Measurements from ENCODE around the gene GJD4.

The GJD4 gene

DNA sequence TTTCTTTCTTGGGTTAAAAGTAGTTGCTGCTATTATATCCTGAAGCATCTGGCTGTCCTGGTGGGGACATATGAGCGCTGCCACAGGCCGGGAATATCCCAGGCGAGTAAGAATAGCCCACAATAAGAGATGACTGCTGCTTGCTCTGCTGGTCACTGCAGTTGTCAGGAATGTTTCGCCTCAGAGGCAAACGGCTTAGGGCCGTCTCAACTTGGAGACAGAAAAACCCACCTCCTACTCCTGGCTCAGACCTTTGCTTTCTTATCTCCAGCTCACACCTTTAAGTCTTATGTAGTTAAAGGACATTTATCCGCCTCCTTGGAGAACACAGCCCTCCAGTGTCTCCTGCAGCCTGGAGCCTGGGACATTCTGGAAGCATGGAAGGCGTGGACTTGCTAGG, at the start of gene GJD4:
TSS of gene GJD4 (plus strand) at position 151 of the 400 bp plus-strand sequence. CDS start at position 378, 227 bp downstream.
- no CpG with 5 or more reads among the region's 8 CpGs for WGBS (ENCODE audit: insufficient coverage, insufficient read length)
- no peaks in the 10 kb centered on the region for H3K36me3 ChIP-seq (ENCODE audit: control insufficient read depth, insufficient read depth, low read length)
- H3K9me3 ChIP-seq (ENCODE audit: control insufficient read depth, insufficient read depth, low read length), result no peaks in the 10 kb centered on the region
- DNase-seq (ENCODE audit: low read depth, low spot score), result no peak
- H3K27me3 ChIP-seq (ENCODE audit: control insufficient read depth, insufficient read depth, low read length), result no peaks in the 10 kb centered on the region; the same call in 1 of the 2 replicates
- no peak within 1 kb of the TSS for H3K4me3 ChIP-seq (ENCODE audit: low read length)
- H3K27ac ChIP-seq (ENCODE audit: low read length), result no peak within 1 kb of the TSS
- no peaks in the 10 kb centered on the region for H3K4me1 ChIP-seq (ENCODE audit: control insufficient read depth, insufficient read depth, low read length)

DNA sequence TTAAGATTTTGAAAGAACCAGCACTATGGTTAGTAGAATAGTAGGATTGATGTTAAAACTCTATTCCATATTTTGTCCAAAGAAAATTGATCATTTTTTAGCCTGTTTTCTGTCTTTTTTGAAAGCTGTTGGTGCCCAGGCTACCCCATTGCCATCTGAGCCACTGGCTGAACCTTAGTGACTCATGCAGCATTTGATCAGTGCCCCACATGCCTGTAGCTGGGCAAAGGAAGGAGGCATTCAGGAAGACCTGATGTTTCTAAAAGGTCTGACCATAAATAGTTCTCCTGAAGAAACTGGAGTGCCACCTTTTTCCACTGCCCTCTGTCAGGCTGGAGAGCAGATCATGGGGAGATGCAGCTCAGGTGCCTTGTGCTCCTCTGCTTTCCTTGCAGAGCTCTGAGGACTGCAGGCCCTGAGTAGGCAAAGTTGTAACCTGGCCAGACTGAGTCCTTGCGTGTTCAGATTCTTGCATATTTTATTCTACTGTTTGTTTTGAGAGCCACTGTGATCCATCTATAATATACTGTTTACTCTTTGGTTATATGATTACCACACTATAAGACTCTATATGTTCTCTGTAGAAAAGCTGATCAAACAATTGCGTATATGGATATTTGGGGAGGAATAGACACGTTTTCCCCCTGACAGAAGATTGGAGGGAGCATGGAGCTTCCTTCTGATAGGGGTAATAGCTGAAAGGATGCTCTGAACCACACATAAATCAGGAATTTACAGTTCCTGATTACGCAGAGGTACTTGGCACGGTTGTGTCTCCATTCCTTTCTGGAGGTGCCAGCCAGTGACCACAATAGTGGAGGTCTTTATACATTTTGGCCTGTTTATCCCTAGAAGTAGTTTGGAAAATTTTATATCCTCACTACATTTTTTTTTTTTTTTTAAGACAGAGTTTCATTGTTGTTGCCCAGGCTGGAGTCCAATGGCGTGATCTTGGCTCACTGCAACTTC, 48.9 kb upstream of the GJD4 start:
- no peak for DNase-seq (ENCODE audit: low read depth, low spot score)
- no peaks in the 10 kb centered on the region for H3K4me1 ChIP-seq (ENCODE audit: control insufficient read depth, insufficient read depth, low read length)
- H3K9me3 ChIP-seq (ENCODE audit: control insufficient read depth, insufficient read depth, low read length), result no peaks in the 10 kb centered on the region
- H3K27me3 ChIP-seq (ENCODE audit: control insufficient read depth, insufficient read depth, low read length), result no peaks in the 10 kb centered on the region
- WGBS (ENCODE audit: insufficient coverage, insufficient read length), result no CpG with 5 or more reads among the region's 6 CpGs
- no peak overlapping the region for H3K27ac ChIP-seq (ENCODE audit: low read length)
- H3K36me3 ChIP-seq (ENCODE audit: control insufficient read depth, insufficient read depth, low read length), result no peaks in the 10 kb centered on the region
- no peak overlapping the region for H3K4me3 ChIP-seq (ENCODE audit: low read length)

DNA sequence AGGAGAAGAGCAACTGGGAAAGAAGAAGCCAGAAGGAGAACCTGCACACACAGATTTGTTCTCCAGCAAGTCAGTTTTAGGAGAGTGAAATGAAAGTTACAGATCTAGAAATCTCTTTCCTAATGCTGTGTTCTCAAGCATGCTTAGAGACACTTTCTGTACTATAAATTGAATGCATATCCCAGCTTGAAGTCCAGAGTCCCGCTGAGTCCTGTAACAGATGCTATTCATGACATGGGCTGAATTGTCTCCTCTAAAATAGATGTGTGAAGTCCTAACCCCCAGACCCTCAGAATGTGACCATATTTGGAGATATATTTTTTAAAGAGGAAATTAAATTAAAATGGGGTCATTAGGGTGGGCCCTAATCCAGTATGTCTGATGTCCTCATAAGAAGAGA, 46.9 kb upstream of the GJD4 start:
- no peak for DNase-seq (ENCODE audit: low read depth, low spot score)
- Histone ChIP-seq H3K9me3 (ENCODE audit: control insufficient read depth, insufficient read depth, low read length) (no peaks in the 10 kb centered on the region), H3K36me3 (ENCODE audit: control insufficient read depth, insufficient read depth, low read length) (no peaks in the 10 kb centered on the region), H3K27ac (ENCODE audit: low read length) (no peak overlapping the region), H3K27me3 (ENCODE audit: control insufficient read depth, insufficient read depth, low read length) (no peaks in the 10 kb centered on the region), H3K4me1 (ENCODE audit: control insufficient read depth, insufficient read depth, low read length) (no peaks in the 10 kb centered on the region), H3K4me3 (ENCODE audit: low read length) (no peak overlapping the region)
- WGBS (ENCODE audit: insufficient coverage, insufficient read length), result no CpG with 5 or more reads among the region's 1 CpG

GRCh38 chr10:35559416-35559815, 45.7 kb upstream of the GJD4 start:
- DNase-seq (ENCODE audit: low read depth, low spot score), result no peak
- WGBS (ENCODE audit: insufficient coverage, insufficient read length), result no CpG with 5 or more reads among the region's 5 CpGs
- no peaks in the 10 kb centered on the region for H3K9me3 ChIP-seq (ENCODE audit: control insufficient read depth, insufficient read depth, low read length)
- H3K4me3 ChIP-seq (ENCODE audit: low read length), result no peak overlapping the region
- no peaks in the 10 kb centered on the region for H3K27me3 ChIP-seq (ENCODE audit: control insufficient read depth, insufficient read depth, low read length)
- no peaks in the 10 kb centered on the region for H3K4me1 ChIP-seq (ENCODE audit: control insufficient read depth, insufficient read depth, low read length)
- H3K36me3 ChIP-seq (ENCODE audit: control insufficient read depth, insufficient read depth, low read length), result no peaks in the 10 kb centered on the region
- H3K27ac ChIP-seq (ENCODE audit: low read length), result no peak overlapping the region

GRCh38 chr10:35561715-35562114, 43.4 kb upstream of the GJD4 start:
- no CpG with 5 or more reads among the region's 5 CpGs for WGBS (ENCODE audit: insufficient coverage, insufficient read length)
- DNase-seq (ENCODE audit: low read depth, low spot score), result no peak
- H3K4me3 ChIP-seq (ENCODE audit: low read length), result no peak overlapping the region
- H3K9me3 ChIP-seq (ENCODE audit: control insufficient read depth, insufficient read depth, low read length), result no peaks in the 10 kb centered on the region
- no peaks in the 10 kb centered on the region; the same call in 1 of the 2 replicates for H3K36me3 ChIP-seq (ENCODE audit: control insufficient read depth, insufficient read depth, low read length)
- no peaks in the 10 kb centered on the region for H3K4me1 ChIP-seq (ENCODE audit: control insufficient read depth, insufficient read depth, low read length)
- no peak overlapping the region for H3K27ac ChIP-seq (ENCODE audit: low read length)
- no peaks in the 10 kb centered on the region for H3K27me3 ChIP-seq (ENCODE audit: control insufficient read depth, insufficient read depth, low read length)

DNA sequence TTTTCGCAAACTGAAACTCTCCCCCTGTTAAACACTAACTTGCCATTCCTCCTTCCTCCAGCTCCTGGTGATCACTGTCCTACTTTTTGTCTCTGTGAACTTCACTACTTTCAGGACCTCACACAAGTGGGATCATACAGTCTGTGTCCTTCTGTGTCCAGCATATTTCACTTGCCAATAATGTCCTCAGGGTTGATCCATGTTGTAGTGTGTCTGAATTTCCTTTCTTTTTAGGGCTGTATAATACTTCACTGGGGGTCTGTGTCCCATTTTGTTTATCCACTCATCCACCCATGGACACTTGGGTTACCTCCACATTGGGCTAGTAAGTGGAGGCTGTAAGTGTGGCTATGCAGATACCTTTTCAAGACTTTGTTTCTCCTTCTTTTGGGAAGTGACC, 42.7 kb upstream of the GJD4 start:
- Histone ChIP-seq H3K9me3 (ENCODE audit: control insufficient read depth, insufficient read depth, low read length) (no peaks in the 10 kb centered on the region), H3K4me1 (ENCODE audit: control insufficient read depth, insufficient read depth, low read length) (no peaks in the 10 kb centered on the region), H3K27ac (ENCODE audit: low read length) (no peak overlapping the region), H3K4me3 (ENCODE audit: low read length) (no peak overlapping the region), H3K27me3 (ENCODE audit: control insufficient read depth, insufficient read depth, low read length) (no peaks in the 10 kb centered on the region), H3K36me3 (ENCODE audit: control insufficient read depth, insufficient read depth, low read length) (no peaks in the 10 kb centered on the region; the same call in 1 of the 2 replicates)
- no peak for DNase-seq (ENCODE audit: low read depth, low spot score)
- WGBS (ENCODE audit: insufficient coverage, insufficient read length), result no CpG with 5 or more reads among the region's 1 CpG

DNA sequence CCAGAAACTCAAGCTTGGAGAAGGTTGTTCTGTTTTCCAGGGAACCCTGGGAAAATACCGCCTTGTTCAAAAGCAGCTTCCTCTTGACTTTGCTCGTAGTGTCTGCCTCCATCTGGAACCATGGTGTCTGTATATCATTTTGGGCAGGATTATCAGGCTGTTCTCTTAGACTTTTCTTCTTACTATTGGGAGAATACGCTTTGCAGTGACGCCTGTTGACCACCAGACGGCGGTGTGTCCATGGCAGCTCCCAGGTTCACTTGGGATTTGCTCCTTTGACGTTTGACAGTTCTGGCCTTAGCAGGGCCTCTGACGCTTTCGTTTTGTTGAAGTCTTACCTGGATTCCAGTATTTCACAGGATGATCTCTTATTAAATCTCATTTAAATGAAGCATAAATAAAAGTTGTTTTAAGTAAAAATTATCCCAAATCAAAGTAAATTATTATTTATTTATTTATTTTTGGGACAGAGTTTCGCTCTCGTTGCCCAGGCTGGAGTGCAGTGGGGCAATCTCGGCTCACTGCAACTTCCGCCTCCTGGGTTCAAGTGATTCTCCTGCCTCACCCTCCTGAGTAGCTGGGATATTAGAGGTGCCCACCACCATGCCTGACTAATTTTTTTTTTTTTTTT, 41.8 kb upstream of the GJD4 start:
- H3K9me3 ChIP-seq (ENCODE audit: control insufficient read depth, insufficient read depth, low read length), result no peaks in the 10 kb centered on the region
- no peaks in the 10 kb centered on the region for H3K4me1 ChIP-seq (ENCODE audit: control insufficient read depth, insufficient read depth, low read length)
- no peaks in the 10 kb centered on the region for H3K27me3 ChIP-seq (ENCODE audit: control insufficient read depth, insufficient read depth, low read length)
- WGBS (ENCODE audit: insufficient coverage, insufficient read length), result no CpG with 5 or more reads among the region's 13 CpGs
- H3K36me3 ChIP-seq (ENCODE audit: control insufficient read depth, insufficient read depth, low read length), result no peaks in the 10 kb centered on the region; the same call in 1 of the 2 replicates
- H3K27ac ChIP-seq (ENCODE audit: low read length), result no peak overlapping the region
- H3K4me3 ChIP-seq (ENCODE audit: low read length), result no peak overlapping the region
- peak; percentile 66 for DNase-seq (ENCODE audit: low read depth, low spot score)

DNA sequence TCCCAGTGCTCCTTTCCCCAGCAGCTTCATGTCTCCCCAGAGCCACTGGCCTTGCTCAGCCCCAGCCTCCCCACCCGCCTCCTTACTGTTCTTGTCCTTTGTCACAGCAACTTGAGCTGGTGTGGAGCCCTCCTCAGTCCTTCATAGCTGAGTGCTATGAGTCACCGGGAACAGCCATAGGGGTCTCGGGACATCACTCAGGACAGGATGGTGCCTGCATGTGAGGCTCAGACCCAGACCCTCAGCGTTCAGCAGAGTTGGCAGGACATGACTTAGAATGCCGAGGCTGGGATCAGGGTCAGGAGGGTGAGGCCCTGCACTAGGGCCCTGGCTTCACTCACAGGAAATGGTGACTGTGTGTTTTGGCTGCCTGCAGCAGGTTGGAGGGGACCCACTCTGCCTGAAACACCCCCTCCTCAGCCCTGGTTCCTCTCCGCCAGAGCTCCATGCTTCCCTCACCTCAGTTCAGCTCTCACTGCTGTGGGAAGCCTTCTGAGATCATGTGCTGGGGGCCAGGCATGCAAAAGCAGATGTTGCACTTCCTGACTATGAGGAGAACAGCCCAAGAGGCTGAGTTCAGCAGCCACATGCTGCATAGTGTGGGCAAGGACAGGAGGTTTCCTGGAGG, 40.7 kb upstream of the GJD4 start:
- no peak overlapping the region for H3K27ac ChIP-seq (ENCODE audit: low read length)

GRCh38 chr10:35565602-35566081, 39.5 kb upstream of the GJD4 start:
- no peak for DNase-seq (ENCODE audit: low read depth, low spot score)
- Histone ChIP-seq H3K27ac (ENCODE audit: low read length) (no peak overlapping the region), H3K4me3 (ENCODE audit: low read length) (no peak overlapping the region), H3K9me3 (ENCODE audit: control insufficient read depth, insufficient read depth, low read length) (no peaks in the 10 kb centered on the region), H3K27me3 (ENCODE audit: control insufficient read depth, insufficient read depth, low read length) (no peaks in the 10 kb centered on the region), H3K36me3 (ENCODE audit: control insufficient read depth, insufficient read depth, low read length) (no peaks in the 10 kb centered on the region; the same call in 1 of the 2 replicates), H3K4me1 (ENCODE audit: control insufficient read depth, insufficient read depth, low read length) (no peaks in the 10 kb centered on the region)
- no CpG with 5 or more reads among the region's 8 CpGs for WGBS (ENCODE audit: insufficient coverage, insufficient read length)

More for the DNA sequence above, 40.7 kb upstream of the GJD4 start:
- Histone ChIP-seq H3K36me3 (ENCODE audit: control insufficient read depth, insufficient read depth, low read length) (no peaks in the 10 kb centered on the region; the same call in 1 of the 2 replicates), H3K27me3 (ENCODE audit: control insufficient read depth, insufficient read depth, low read length) (no peaks in the 10 kb centered on the region), H3K4me3 (ENCODE audit: low read length) (no peak overlapping the region), H3K9me3 (ENCODE audit: control insufficient read depth, insufficient read depth, low read length) (no peaks in the 10 kb centered on the region), H3K4me1 (ENCODE audit: control insufficient read depth, insufficient read depth, low read length) (no peaks in the 10 kb centered on the region)
- WGBS (ENCODE audit: insufficient coverage, insufficient read length), result no CpG with 5 or more reads among the region's 6 CpGs
- DNase-seq (ENCODE audit: low read depth, low spot score), result no peak

DNA sequence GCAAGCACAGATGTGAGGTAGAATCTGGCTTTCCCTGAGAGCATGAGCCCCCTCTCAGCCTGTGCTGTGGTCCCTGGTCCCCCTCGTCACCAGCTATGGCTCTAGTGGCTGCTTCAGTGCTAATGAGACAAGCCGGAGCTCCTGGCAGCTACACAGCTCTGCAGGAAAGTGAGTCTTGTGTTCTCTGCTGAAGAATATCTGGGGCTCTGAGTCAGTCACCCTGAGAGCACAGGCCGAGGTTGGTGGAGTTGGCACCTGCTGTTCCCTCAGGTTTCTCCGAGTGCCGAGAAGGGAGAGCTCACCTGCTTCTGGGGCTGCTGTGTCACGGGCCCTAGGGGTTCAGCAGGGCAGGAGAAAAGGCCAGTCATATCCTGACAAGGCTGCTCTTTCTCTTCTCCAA, 37.2 kb upstream of the GJD4 start:
- Histone ChIP-seq H3K4me3 (ENCODE audit: low read length) (no peak overlapping the region), H3K4me1 (ENCODE audit: control insufficient read depth, insufficient read depth, low read length) (no peaks in the 10 kb centered on the region), H3K27ac (ENCODE audit: low read length) (no peak overlapping the region), H3K9me3 (ENCODE audit: control insufficient read depth, insufficient read depth, low read length) (no peaks in the 10 kb centered on the region), H3K36me3 (ENCODE audit: control insufficient read depth, insufficient read depth, low read length) (no peaks in the 10 kb centered on the region; the same call in 1 of the 2 replicates), H3K27me3 (ENCODE audit: control insufficient read depth, insufficient read depth, low read length) (no peaks in the 10 kb centered on the region)
- WGBS (ENCODE audit: insufficient coverage, insufficient read length), result no CpG with 5 or more reads among the region's 6 CpGs
- no peak for DNase-seq (ENCODE audit: low read depth, low spot score)
